H9 (cell line): ENCODE data around the gene VSTM4. TPM values are rescaled to one million over a fixed set of nuclear protein-coding genes. Genes with fewer than 3 reads are reported as not detected.

Experiments
- DNase-seq: peaks from one replicate; pipeline ENCODE4 v3.0.0-alpha.2; 2017
- H2AFZ ChIP-seq: one replicate; pipeline ENCODE4 v1.6.1; 2013; ENCODE audit warnings: mild to moderate bottlenecking, low read length, control low read depth, moderate library complexity
- H2AK5ac ChIP-seq: 2 replicates; pipeline ENCODE4 v1.6.1; 2013; ENCODE audit warnings: low read length, control low read depth, mixed read lengths; ENCODE audit not compliant: insufficient read length
- H2BK120ac ChIP-seq: one replicate; pipeline ENCODE4 v1.6.1; 2013; ENCODE audit warnings: low read depth, mild to moderate bottlenecking, low read length, control low read depth, inconsistent platforms; ENCODE audit not compliant: poor library complexity, severe bottlenecking
- H2BK12ac ChIP-seq: 2 replicates; pipeline ENCODE4 v1.6.1; 2013; ENCODE audit warnings: low read length, control low read depth, mixed read lengths, low read depth; ENCODE audit not compliant: insufficient read length
- H2BK15ac ChIP-seq: 2 replicates; pipeline ENCODE4 v1.6.1; 2013; ENCODE audit warnings: low read depth, low read length, control low read depth
- H2BK20ac ChIP-seq: one replicate; pipeline ENCODE4 v1.6.1; 2013; ENCODE audit warnings: low read depth, mild to moderate bottlenecking, low read length, control low read depth, inconsistent platforms; ENCODE audit not compliant: poor library complexity, severe bottlenecking
- H2BK5ac ChIP-seq: 2 replicates; pipeline ENCODE4 v1.6.1; 2013; ENCODE audit warnings: low read length, control low read depth, mixed read lengths; ENCODE audit not compliant: insufficient read length
- H3K14ac ChIP-seq: 2 replicates; pipeline ENCODE4 v1.6.1; 2013; ENCODE audit warnings: low read length, control low read depth; ENCODE audit not compliant: insufficient read depth
- H3K18ac ChIP-seq: 2 replicates; pipeline ENCODE4 v1.6.1; 2013; ENCODE audit warnings: low read depth, mild to moderate bottlenecking, mixed read lengths, low read length, control low read depth; ENCODE audit not compliant: insufficient read length
- H3K23ac ChIP-seq: 2 replicates; pipeline ENCODE4 v1.6.1; 2013; ENCODE audit warnings: low read length, control low read depth, mixed read lengths, low read depth; ENCODE audit not compliant: insufficient read length
- H3K23me2 ChIP-seq: 2 replicates; pipeline ENCODE4 v1.6.1; 2013; ENCODE audit warnings: low read depth, mild to moderate bottlenecking, mixed read lengths, low read length, control low read depth; ENCODE audit not compliant: insufficient read length, poor library complexity, severe bottlenecking
- H3K27ac ChIP-seq: 2 replicates; pipeline ENCODE4 v1.5.1; 2013; ENCODE audit warnings: low read length, control low read depth, mixed read lengths, low read depth; ENCODE audit not compliant: insufficient read length
- H3K27me3 ChIP-seq: 2 replicates; pipeline ENCODE4 v1.6.1; 2013; ENCODE audit warnings: low read length, control low read depth, inconsistent platforms; ENCODE audit not compliant: insufficient read depth
- H3K4ac ChIP-seq: 2 replicates; pipeline ENCODE4 v1.6.1; 2013; ENCODE audit warnings: low read depth, mild to moderate bottlenecking, control low read depth, inconsistent platforms, low read length, moderate library complexity
- H3K4me1 ChIP-seq: 2 replicates; pipeline ENCODE4 v1.6.1; 2013; ENCODE audit warnings: low read length, control low read depth, inconsistent platforms; ENCODE audit not compliant: insufficient read depth
- H3K4me2 ChIP-seq: 2 replicates; pipeline ENCODE4 v1.6.1; 2013; ENCODE audit warnings: low read length, control low read depth, mixed read lengths; ENCODE audit not compliant: insufficient read length, insufficient read depth
- H3K56ac ChIP-seq: 2 replicates; pipeline ENCODE4 v1.6.1; 2013; ENCODE audit warnings: low read depth, mild to moderate bottlenecking, mixed read lengths, low read length, control low read depth; ENCODE audit not compliant: insufficient read length
- H3K79me1 ChIP-seq: 2 replicates; pipeline ENCODE4 v1.6.1; 2013; ENCODE audit warnings: low read depth, mild to moderate bottlenecking, moderate library complexity, low read length, control low read depth, inconsistent platforms; ENCODE audit not compliant: insufficient read depth, poor library complexity, severe bottlenecking
- H3K79me2 ChIP-seq: 2 replicates; pipeline ENCODE4 v1.6.1; 2013; ENCODE audit warnings: low read length, control low read depth, inconsistent platforms; ENCODE audit not compliant: insufficient read depth
- H3K9ac ChIP-seq: 2 replicates; pipeline ENCODE4 v1.6.1; 2013; ENCODE audit warnings: low read length, control low read depth, mixed read lengths; ENCODE audit not compliant: insufficient read length; ENCODE audit errors: extremely low read depth
- H3K9me3 ChIP-seq: one replicate; pipeline ENCODE4 v1.6.1; 2013; ENCODE audit warnings: low read depth, low read length, inconsistent platforms; ENCODE audit not compliant: control insufficient read depth
- H3T11ph ChIP-seq: one replicate; pipeline ENCODE4 v1.6.1; 2013; ENCODE audit warnings: mild to moderate bottlenecking, low read length, control low read depth, inconsistent platforms
- H4K20me1 ChIP-seq: one replicate; pipeline ENCODE4 v1.6.1; 2013; ENCODE audit not compliant: control insufficient read depth, insufficient read length, insufficient read depth
- H4K5ac ChIP-seq: 2 replicates; pipeline ENCODE4 v1.6.1; 2013; ENCODE audit warnings: low read depth, mild to moderate bottlenecking, mixed read lengths, low read length, control low read depth; ENCODE audit not compliant: insufficient read length
- H4K8ac ChIP-seq: replicated peaks from 2 replicates; pipeline ENCODE4 v1.6.1; 2013; ENCODE audit warnings: low read length, control low read depth, mixed read lengths, low read depth; ENCODE audit not compliant: insufficient read length
- H4K91ac ChIP-seq: 2 replicates; pipeline ENCODE4 v1.6.1; 2013; ENCODE audit warnings: low read depth, mild to moderate bottlenecking, moderate library complexity, mixed read lengths, low read length, control low read depth; ENCODE audit not compliant: insufficient read length
- H3K27ac Mint-ChIP-seq, 3 experiments: 2 replicates in 2 of 3; 3 replicates in 1 of 3; pipeline ENCODE4 v1.8.0; 2020 to 2021; ENCODE audit warnings: mixed read lengths in 3 of 3, mild to moderate bottlenecking in 1 of 3, moderate library complexity in 1 of 3
- H3K27me3 Mint-ChIP-seq: 2 replicates; pipeline ENCODE4 v1.8.0; 2021; ENCODE audit warnings: low read depth, mild to moderate bottlenecking, moderate library complexity, mixed read lengths
- H3K36me3 Mint-ChIP-seq, 3 experiments: 2 replicates in 2 of 3; 3 replicates in 1 of 3; pipeline ENCODE4 v1.8.0; 2020 to 2021; ENCODE audit warnings: low read depth in 3 of 3, mixed read lengths in 3 of 3; ENCODE audit not compliant: insufficient read depth in 1 of 3
- H3K4me1 Mint-ChIP-seq, 2 experiments: 2 replicates each; pipeline ENCODE4 v1.8.0; 2020; ENCODE audit warnings: mixed read lengths in 2 of 2
- H3K4me3 Mint-ChIP-seq, 2 experiments: 2 replicates in 1 of 2; 3 replicates in 1 of 2; pipeline ENCODE4 v1.8.0; 2020 to 2021; ENCODE audit warnings: mild to moderate bottlenecking in 2 of 2, mixed read lengths in 2 of 2, moderate library complexity in 1 of 2
- H3K9me3 Mint-ChIP-seq, 2 experiments: 2 replicates in 1 of 2; 3 replicates in 1 of 2; pipeline ENCODE4 v1.8.0; 2020; ENCODE audit warnings: mild to moderate bottlenecking in 2 of 2, mixed read lengths in 2 of 2, moderate library complexity in 1 of 2
- WGBS: extraction: QIAGEN DNeasy Blood & Tissue Kit; methylation state at CpG from one replicate; pipeline ENCODE4 v1.1.7; 2013; ENCODE audit warnings: missing lambda C conversion rate, low lambda C conversion rate, mixed read lengths; ENCODE audit not compliant: insufficient read length; ENCODE audit errors: extremely low coverage; 5-methylcytosine and 5-hydroxymethylcytosine counted together
- total RNA-seq: library from RNA; stranded (reverse); gene quantifications from 2 replicates; pipeline ENCODE4 v1.2.1, GENCODE V29; 2021
- TF ChIP-seq, protein P1 (sequence below): fragments of 200-600 bp; sonication (generic); conservative IDR thresholded peaks from 3 replicates; pipeline ENCODE4 v1.8.0; 2021; ENCODE audit warnings: antibody characterized with exemption, mild to moderate bottlenecking

VSTM4 gene
- total RNA-seq, 1 experiment from 2014 or later = 0.44 TPM

DNA sequence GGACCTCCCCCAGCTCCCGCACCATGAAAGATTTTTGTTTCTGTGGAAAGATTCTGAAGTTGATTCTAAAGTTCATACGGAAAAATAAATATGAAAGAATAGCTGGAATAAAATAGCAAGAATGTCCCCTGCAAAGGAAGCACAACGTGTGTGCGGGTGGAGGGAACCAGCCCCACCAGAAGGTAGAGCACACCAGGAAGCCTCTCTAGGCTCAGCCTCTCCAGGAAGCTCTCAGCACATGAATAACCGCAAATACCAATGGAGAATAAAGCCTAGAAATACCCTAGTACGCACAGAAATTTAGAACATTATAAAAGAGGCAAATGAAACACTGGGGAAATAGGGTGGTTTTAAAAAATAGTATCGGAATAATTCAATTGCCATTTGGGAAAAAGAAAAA is 43.1 kb upstream of the VSTM4 start:
- H3K27me3 Mint-ChIP-seq = peaks cover 5% of the 10 kb centered on the region; the same call in 1 of the 2 replicates
- H3K4me1 Mint-ChIP-seq = peaks cover 26 to 29% of the 10 kb centered on the region in 2 experiments
- H3K79me1 ChIP-seq = no peaks in the 10 kb centered on the region
- no peaks in the 10 kb centered on the region for H3K9me3 ChIP-seq
- H2BK5ac ChIP-seq = no peak overlapping the region
- peak overlapping the region in 2 of 3 experiments; percentile 49 to 72; a peak in 3 of 7 replicates for H3K27ac Mint-ChIP-seq
- H3K4me1 ChIP-seq = no peaks in the 10 kb centered on the region; the same call in 1 of the 2 replicates
- no peak overlapping the region for H4K8ac ChIP-seq
- H4K91ac ChIP-seq = no peak overlapping the region
- no peak overlapping the region for H3K27ac ChIP-seq
- peaks cover 0 to 9% (median 1%) of the 10 kb centered on the region in 3 experiments; a peak in 3 of 7 replicates for H3K36me3 Mint-ChIP-seq
- no CpG with 5 or more reads among the region's 7 CpGs for WGBS
- DNase-seq = no peak
- no peak overlapping the region for H3K4ac ChIP-seq
- H3K27me3 ChIP-seq = no peaks in the 10 kb centered on the region
- peaks cover 0 to 6% of the 10 kb centered on the region in 2 experiments; a peak in 2 of 5 replicates for H3K9me3 Mint-ChIP-seq
- H2BK12ac ChIP-seq = no peak overlapping the region
- no peak overlapping the region for H3K4me2 ChIP-seq
- H2AK5ac ChIP-seq = no peak overlapping the region
- H3K23ac ChIP-seq = no peak overlapping the region
- H3K23me2 ChIP-seq = no peaks in the 10 kb centered on the region
- no peak overlapping the region for H2BK15ac ChIP-seq
- no peak overlapping the region for H3K18ac ChIP-seq
- no peak overlapping the region for H3T11ph ChIP-seq
- no peak overlapping the region for H2BK120ac ChIP-seq
- H4K20me1 ChIP-seq = no peaks in the 10 kb centered on the region
- peak overlapping the region; percentile 18 to 34; a peak in 3 of 5 replicates for H3K4me3 Mint-ChIP-seq
- H3K79me2 ChIP-seq = no peaks in the 10 kb centered on the region
- TF ChIP-seq, protein P1, sequence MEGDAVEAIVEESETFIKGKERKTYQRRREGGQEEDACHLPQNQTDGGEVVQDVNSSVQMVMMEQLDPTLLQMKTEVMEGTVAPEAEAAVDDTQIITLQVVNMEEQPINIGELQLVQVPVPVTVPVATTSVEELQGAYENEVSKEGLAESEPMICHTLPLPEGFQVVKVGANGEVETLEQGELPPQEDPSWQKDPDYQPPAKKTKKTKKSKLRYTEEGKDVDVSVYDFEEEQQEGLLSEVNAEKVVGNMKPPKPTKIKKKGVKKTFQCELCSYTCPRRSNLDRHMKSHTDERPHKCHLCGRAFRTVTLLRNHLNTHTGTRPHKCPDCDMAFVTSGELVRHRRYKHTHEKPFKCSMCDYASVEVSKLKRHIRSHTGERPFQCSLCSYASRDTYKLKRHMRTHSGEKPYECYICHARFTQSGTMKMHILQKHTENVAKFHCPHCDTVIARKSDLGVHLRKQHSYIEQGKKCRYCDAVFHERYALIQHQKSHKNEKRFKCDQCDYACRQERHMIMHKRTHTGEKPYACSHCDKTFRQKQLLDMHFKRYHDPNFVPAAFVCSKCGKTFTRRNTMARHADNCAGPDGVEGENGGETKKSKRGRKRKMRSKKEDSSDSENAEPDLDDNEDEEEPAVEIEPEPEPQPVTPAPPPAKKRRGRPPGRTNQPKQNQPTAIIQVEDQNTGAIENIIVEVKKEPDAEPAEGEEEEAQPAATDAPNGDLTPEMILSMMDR = no peak
- H2AFZ ChIP-seq = no peak overlapping the region
- no peak overlapping the region for H4K5ac ChIP-seq
- no peak overlapping the region for H3K9ac ChIP-seq
- no peak overlapping the region for H3K56ac ChIP-seq
- H2BK20ac ChIP-seq = no peak overlapping the region
- H3K14ac ChIP-seq = no peak overlapping the region
